IMR-90 (cell line): Measurements from ENCODE around the gene U2AF1.
"Not testable (repeated sequence)": the region's sequence is repeated elsewhere in the genome, so short reads cannot be mapped to it uniquely, and the experiment has no call there.

Experiments
- BHLHE40 ChIP-seq: fragments of 150-350 bp; IDR thresholded peaks from 2 replicates; pipeline ENCODE4 v1.6.1; 2016; ENCODE audit warnings: mild to moderate bottlenecking, low read depth, low read length
- CEBPB ChIP-seq: IDR thresholded peaks from 2 replicates; pipeline ENCODE4 v1.6.1; 2012; ENCODE audit warnings: low read depth, low read length, improper control_type of control experiment
- CHD1 ChIP-seq: IDR thresholded peaks from 2 replicates; pipeline ENCODE4 v1.6.1; 2012; ENCODE audit warnings: low read depth, low read length, improper control_type of control experiment
- FOS ChIP-seq: fragments of 150-350 bp; IDR thresholded peaks from 2 replicates; pipeline ENCODE4 v1.6.1; 2016; ENCODE audit warnings: low read depth, low read length
- MAZ ChIP-seq: IDR thresholded peaks from 2 replicates; pipeline ENCODE4 v1.6.1; 2012; ENCODE audit warnings: low read depth, mild to moderate bottlenecking, low read length, improper control_type of control experiment, moderate library complexity, borderline replicate concordance
- POLR2A ChIP-seq: IDR thresholded peaks from 2 replicates; pipeline ENCODE4 v1.6.1; 2012; ENCODE audit warnings: mild to moderate bottlenecking, low read depth, low read length
- RCOR1 ChIP-seq: IDR thresholded peaks from 2 replicates; pipeline ENCODE4 v1.6.1; 2012; ENCODE audit warnings: mild to moderate bottlenecking, low read length, improper control_type of control experiment; ENCODE audit not compliant: insufficient replicate concordance
- TF ChIP-seq, protein P1 (sequence below): conservative IDR thresholded peaks from 2 replicates; pipeline ENCODE4 v1.5.1; 2012; ENCODE audit warnings: mild to moderate bottlenecking, low read depth, low read length, improper control_type of control experiment

DNA sequence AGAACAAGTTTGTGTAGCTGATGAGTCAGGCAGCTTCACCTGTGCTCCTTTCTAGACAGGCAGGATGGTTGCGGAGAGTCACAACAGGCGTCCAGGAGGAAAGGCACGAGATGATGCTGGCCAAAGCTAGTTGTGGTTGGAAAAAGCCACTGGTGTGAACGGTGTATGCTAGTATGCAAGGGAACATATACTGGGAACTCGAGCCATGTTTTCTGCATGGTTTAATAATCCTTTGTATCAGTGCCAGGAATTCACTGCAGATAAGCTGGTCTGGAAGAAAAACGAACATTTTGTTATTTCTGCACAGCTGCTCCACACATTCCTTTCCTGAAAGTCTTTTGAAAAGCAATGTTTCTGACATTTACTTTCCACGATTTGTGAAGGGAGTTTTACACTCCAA, 22.7 kb upstream of the U2AF1 start:
- TF ChIP-seq, protein P1, sequence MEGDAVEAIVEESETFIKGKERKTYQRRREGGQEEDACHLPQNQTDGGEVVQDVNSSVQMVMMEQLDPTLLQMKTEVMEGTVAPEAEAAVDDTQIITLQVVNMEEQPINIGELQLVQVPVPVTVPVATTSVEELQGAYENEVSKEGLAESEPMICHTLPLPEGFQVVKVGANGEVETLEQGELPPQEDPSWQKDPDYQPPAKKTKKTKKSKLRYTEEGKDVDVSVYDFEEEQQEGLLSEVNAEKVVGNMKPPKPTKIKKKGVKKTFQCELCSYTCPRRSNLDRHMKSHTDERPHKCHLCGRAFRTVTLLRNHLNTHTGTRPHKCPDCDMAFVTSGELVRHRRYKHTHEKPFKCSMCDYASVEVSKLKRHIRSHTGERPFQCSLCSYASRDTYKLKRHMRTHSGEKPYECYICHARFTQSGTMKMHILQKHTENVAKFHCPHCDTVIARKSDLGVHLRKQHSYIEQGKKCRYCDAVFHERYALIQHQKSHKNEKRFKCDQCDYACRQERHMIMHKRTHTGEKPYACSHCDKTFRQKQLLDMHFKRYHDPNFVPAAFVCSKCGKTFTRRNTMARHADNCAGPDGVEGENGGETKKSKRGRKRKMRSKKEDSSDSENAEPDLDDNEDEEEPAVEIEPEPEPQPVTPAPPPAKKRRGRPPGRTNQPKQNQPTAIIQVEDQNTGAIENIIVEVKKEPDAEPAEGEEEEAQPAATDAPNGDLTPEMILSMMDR, result not testable (repeated sequence)
- TF ChIP-seq BHLHE40, CEBPB, CHD1, POLR2A, RCOR1, FOS, MAZ: not testable (repeated sequence)
